AG08396 (cell line): ENCODE data around the gene FOLR3.
"Not testable (repeated sequence)": the region's sequence is repeated elsewhere in the genome, so short reads cannot be mapped to it uniquely, and the experiment has no call there.

ENCODE experiments used
- DNase-seq: peaks from one replicate; pipeline ENCODE4 v3.0.0; 2012; ENCODE audit warnings: low spot score, mixed read lengths

The FOLR3 gene

DNA sequence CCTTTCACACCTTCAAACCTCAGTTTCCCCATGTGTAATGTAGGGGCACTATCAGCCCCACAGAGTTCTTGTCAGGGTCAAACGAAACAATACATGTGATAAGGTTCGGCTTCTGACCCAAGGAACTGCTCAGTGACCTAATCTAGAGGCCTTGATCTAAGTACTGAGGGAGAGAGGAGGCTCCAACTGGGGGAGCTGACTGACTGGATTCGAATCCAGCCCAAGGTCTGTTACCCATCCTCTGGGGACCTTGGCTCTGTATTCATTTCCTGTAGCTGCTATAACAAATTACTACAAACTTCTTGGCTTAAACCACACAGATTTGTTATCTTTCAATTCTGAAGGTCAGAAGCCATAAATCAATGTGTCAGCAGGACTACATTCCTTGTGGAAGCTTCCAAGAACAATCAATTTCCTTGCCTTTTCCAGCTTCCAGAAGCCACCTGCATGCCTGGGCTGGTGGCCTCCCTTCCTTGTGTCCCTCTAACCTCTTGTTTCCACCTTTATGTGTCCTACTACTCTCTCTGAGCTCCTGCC is 12.3 kb upstream of the FOLR3 start:
- no peak for DNase-seq

- DNase-seq, result no peak
Measured at GRCh38 chr11:72124046-72124445, 11.5 kb upstream of the FOLR3 start.

DNA sequence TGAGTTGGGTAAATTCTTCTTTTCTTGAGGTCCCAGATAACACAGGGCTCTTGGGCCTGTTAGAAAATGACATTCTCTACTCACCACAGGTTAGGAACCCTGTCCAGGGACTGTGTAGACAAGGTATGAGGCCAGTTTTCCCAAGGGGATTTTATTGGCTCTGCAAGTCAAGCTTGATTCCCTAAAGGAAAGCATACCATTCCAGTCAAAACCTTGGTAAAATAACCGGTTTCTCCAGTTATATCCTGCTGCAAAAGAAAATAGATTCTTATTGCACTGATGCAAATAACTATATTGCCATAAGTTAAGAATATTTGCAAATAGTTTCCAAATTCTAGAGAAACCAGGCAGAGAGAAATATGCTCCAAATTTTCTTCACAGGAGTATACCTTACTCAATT is 9.6 kb upstream of the FOLR3 start:
- DNase-seq, result no peak

DNA sequence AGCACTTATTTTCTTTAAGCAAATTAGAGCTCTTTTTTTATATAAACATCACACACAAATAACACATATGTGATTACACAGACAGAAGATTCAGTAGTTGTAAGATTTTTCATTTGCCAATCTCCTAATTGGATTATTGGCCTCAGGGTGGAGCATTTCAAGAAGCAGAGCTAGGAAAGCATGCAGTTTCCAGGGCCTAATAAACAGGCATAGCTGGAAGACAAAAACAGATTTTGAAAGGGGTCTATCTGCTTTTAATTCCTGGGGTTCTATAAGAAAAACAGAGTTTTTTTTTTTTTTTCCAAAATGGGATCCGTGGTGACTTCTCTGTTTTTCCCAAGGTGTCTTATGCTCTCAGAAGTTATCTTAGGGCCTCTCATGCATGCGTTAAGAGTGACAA is 7.6 kb upstream of the FOLR3 start:
- no peak for DNase-seq

GRCh38 chr11:72129381-72129780 is 6.1 kb upstream of the FOLR3 start:
- no peak for DNase-seq

GRCh38 chr11:72132646-72133045 is 2.9 kb upstream of the FOLR3 start:
- DNase-seq, result no peak

- DNase-seq, result no peak
Measured at GRCh38 chr11:72135891-72136683, 562 bp downstream of the FOLR3 start.

GRCh38 chr11:72136684-72137262 is 1.2 kb downstream of the FOLR3 start:
- no peak for DNase-seq

GRCh38 chr11:72138821-72139390 is 3.4 kb downstream of the FOLR3 start:
- no peak for DNase-seq

DNA sequence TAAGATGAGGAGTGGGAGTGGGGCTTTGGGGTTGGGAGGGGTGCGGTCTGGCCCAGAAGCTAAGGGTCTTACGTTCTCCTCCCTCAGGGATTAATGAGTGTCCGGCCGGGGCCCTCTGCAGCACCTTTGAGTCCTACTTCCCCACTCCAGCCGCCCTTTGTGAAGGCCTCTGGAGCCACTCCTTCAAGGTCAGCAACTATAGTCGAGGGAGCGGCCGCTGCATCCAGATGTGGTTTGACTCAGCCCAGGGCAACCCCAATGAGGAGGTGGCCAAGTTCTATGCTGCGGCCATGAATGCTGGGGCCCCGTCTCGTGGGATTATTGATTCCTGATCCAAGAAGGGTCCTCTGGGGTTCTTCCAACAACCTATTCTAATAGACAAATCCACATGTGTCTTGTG is 4.0 kb downstream of the FOLR3 start:
- DNase-seq, result no peak

- no peak for DNase-seq
Measured at GRCh38 chr11:72140661-72141060, 5.1 kb downstream of the FOLR3 start.

- peak; percentile 80 for DNase-seq
Measured at GRCh38 chr11:72141066-72141465, 5.5 kb downstream of the FOLR3 start.

DNA sequence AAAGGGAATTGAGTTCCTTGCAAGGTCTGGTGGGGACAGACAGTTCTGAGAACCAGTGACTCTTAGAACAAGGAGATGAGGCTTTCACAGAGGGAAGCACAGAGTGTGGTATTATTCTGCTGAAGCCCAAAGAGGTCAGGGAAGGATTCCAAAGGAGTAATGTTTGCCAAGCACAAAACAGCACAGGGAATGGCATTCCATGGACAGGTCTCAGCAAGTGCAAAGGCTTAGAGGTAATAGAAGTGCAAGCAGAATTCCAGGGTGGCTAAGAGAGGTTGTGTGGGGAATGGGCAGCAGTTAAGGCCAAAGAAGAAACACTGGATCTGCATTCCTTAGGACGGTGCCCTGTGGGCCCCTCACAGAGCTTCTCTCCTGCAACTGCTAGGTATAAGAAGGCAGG is 6.6 kb downstream of the FOLR3 start:
- not testable (repeated sequence) for DNase-seq

- not testable (repeated sequence) for DNase-seq
Measured at GRCh38 chr11:72142543-72142942, 7.0 kb downstream of the FOLR3 start.

DNA sequence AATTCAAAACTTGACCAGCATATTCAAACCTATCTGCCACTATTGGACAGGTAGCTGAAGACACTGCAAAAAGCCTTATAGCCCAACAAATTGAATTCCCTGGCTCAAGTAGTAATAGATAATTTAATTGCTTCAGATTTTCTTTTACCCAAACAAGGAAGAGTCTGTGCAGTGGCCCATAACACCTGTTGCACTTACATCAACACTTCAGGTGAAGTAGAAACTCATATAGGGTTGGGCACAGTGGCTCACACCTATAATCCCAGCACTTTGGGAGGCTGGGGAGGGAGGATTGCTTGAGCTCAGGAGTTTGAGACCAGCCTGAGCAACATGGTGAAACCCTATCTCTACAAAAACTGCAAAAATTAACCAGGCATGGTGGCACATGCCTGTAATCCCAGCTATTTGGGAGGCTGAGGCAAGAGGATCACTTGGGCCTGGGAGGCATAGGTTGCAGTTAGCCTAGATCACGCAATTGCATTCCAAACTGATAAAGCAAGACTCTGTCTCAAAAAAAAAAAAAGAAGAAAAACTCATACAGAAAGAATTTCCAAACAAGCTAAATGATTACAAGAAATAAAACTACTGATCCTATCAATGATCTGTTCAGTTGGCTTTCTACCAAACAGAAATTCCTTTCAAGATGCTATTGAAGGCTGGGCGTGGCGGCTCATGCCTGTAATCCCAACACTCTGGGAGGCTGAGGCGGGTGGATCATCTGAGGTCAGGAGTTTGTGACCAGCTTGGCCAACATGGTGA is 9.5 kb downstream of the FOLR3 start:
- DNase-seq, result peak; percentile 12

GRCh38 chr11:72146625-72147024 is 11.1 kb downstream of the FOLR3 start:
- DNase-seq, result no peak

DNA sequence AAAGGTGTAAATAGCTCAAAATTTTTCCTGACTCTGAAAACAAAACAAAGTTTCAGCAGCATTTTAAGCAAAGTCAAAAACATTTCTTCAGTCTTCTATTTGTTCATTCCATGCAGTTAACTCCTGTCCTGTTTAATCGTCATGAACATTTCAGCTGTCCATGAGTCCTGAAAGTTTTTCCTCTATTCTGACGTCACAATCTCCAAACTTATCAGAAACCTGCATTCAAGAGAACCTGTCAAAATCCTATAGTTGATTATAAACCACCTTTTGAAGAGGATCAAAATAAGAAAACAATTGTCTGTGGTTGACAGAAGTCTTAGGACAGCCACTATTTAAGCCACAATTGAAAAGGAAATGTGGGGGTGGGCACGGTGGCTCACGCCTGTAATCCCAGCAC is 15.4 kb downstream of the FOLR3 start:
- DNase-seq, result no peak

- DNase-seq, result not testable (repeated sequence)
Measured at GRCh38 chr11:72153874-72154273, 18.3 kb downstream of the FOLR3 start.

DNA sequence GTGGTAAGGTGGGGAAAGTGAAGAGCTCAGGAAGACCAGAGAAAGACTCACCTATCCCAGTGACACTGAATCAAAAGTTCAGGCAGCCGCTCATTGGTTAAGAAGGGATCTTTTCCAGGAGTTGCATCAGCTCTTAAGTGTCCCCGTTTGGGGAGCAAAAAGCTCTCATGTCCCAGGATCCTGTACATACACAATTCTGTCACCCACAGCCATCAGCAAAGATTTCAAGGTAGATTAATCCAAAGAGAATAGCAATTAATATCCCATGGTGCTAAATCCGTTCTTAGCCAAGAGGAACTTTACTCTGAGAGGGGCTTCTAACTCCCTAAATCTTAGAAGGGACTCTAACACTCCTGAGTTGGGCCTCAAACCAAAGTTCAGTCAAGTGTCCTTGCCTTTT is 19.3 kb downstream of the FOLR3 start:
- no peak for DNase-seq

DNA sequence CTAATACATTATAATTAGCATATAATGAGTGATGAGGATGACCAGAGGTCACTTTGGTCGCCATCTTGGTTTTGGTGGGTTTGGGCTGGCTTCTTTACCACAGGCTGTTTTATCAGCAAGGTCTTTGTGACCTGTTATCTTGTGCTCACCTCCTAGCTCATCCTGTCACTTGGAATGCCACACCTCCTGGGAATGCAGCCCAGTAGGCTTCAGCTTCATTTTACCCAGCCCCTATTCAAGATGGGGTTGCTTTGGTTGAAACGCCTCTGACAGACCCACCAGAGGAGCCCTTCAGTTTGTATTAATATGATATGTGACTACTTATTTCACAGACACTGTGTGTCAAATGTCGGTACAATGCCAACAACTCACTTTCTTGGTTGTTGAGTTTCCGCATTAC is 20.2 kb downstream of the FOLR3 start:
- no peak for DNase-seq

- DNase-seq, result no peak
Measured at GRCh38 chr11:72157131-72157530, 21.6 kb downstream of the FOLR3 start.

DNA sequence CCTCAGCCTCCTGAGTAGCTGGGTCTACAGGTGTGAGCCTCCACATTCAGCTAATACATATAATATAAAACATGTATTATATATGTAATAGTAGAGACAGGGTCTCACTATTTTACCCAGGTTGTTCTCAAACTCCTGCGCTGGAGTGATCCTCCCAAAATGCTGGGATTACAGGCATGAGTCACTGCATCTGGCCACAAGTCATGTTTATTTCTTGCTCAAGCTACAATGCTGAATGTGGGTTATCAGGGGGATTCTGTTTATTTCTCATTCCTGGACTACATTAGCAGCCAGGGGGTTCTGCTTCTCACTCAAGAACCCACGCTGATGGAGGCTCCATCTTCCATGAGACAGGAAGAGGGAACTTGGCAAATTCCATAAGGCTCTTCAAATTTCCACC is 24.8 kb downstream of the FOLR3 start:
- DNase-seq, result no peak
